GM12865 (cell line): ENCODE data around the gene ALG9.
A peak's percentile ranks its signal among the peaks of the same experiment; 100 is the strongest.

ENCODE experiments used
- DNase-seq: peaks from one replicate; pipeline ENCODE4 v3.0.0; 2010; ENCODE audit warnings: low read depth
- H3K4me3 ChIP-seq: 2 replicates; pipeline ENCODE4 v1.5.1; 2011; ENCODE audit warnings: mild to moderate bottlenecking, low read depth, low read length, control low read depth
- TF ChIP-seq, protein P1 (sequence below): IDR thresholded peaks from 2 replicates; pipeline ENCODE4 v1.5.1; 2011; ENCODE audit warnings: low read length, control low read depth, low read depth, inconsistent platforms; ENCODE audit not compliant: insufficient read depth; ENCODE audit errors: missing control alignments

Gene ALG9

GRCh38 chr11:111870886-111871692 lies at the start of gene ALG9:
Gene ALG9, minus strand, starts transcription at chr11:111871581. Its CDS starts 99 bp downstream, at chr11:111871482.
- H3K4me3 ChIP-seq = peak within 1 kb of the TSS; percentile 60
- TF ChIP-seq, protein P1, sequence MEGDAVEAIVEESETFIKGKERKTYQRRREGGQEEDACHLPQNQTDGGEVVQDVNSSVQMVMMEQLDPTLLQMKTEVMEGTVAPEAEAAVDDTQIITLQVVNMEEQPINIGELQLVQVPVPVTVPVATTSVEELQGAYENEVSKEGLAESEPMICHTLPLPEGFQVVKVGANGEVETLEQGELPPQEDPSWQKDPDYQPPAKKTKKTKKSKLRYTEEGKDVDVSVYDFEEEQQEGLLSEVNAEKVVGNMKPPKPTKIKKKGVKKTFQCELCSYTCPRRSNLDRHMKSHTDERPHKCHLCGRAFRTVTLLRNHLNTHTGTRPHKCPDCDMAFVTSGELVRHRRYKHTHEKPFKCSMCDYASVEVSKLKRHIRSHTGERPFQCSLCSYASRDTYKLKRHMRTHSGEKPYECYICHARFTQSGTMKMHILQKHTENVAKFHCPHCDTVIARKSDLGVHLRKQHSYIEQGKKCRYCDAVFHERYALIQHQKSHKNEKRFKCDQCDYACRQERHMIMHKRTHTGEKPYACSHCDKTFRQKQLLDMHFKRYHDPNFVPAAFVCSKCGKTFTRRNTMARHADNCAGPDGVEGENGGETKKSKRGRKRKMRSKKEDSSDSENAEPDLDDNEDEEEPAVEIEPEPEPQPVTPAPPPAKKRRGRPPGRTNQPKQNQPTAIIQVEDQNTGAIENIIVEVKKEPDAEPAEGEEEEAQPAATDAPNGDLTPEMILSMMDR = peak; percentile 14
- peak; percentile 93 for DNase-seq

DNA sequence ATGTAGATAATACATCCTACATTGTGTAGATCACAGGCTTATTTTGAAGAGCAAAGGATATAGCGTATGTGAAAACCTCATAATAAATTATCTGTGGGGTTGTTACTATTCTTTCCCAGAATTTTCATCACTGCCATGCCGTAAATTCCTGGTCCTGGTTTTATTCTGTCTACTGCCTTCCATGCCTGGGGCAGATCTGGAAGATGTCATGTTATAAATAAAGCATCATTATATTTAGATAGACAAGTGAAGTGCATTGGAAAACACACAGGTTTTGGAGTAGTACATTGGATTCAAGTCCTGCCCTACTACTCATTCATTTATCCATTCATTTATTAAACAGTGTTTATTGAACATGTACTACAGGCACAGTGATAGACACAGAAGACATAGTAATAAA lies 49.5 kb upstream of the ALG9 start:
- TF ChIP-seq, protein P1 = no peak
- H3K4me3 ChIP-seq = no peak overlapping the region
- DNase-seq = no peak

- DNase-seq = no peak
- no peak within 1 kb of the TSS for H3K4me3 ChIP-seq
- TF ChIP-seq, protein P1 = no peak
Measured at GRCh38 chr11:111918390-111919256, 47.2 kb upstream of the ALG9 start, which contains the start of gene C11orf52. Gene C11orf52, plus strand, starts transcription at chr11:111918913. Its CDS starts 60 bp downstream, at chr11:111918973.

DNA sequence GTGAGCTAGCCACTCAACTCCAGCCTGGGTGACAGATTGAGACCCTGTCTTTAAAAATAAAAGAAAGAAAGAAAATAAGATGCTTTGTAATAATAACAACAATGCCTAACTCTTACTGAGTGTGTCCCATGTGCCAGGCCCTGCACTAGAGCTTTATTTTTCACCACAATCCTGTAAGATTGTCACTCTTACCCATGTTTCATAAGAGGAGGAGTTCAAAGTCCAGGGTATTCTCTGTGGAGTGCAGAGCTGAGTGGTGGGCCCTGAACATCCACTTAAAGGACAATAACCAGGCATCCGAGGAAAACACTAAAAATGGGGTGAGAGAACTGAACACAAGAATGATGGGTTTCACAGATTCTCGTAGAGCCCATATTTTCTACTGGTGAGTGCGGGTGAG lies 46.4 kb upstream of the ALG9 start:
- no peak for DNase-seq
- H3K4me3 ChIP-seq = no peak overlapping the region
- TF ChIP-seq, protein P1 = no peak

DNA sequence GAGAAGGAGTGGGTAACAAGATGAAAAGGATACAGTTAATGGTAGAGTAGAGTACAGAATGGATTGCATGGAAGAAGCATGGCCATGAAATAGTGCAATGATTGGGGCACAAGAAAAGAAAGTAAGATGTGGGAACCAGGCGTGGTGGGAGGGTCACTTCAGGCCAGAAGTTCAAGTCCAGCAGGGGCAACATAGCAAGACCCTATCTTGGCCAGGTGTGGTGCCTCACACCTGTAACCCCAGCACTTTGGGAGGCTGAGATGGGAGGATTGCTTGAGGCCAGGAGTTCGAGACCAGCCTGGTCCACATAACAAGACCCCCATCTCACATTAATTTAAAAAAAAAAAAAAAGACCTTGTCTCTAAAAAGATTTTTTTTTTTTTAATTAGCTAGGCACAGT lies 45.9 kb upstream of the ALG9 start:
- TF ChIP-seq, protein P1 = no peak
- no peak for DNase-seq
- no peak overlapping the region for H3K4me3 ChIP-seq

GRCh38 chr11:111916768-111917167 lies 45.4 kb upstream of the ALG9 start:
- no peak overlapping the region for H3K4me3 ChIP-seq
- TF ChIP-seq, protein P1 = no peak
- no peak for DNase-seq
